IPS-11a (cell line): ENCODE results near the gene RABGAP1.

Source experiments
- H3K4me3 ChIP-seq: one replicate; pipeline ENCODE4 v1.5.1; 2013; ENCODE audit warnings: low read depth, low read length, control low read depth

Gene RABGAP1

GRCh38 chr9:123074628-123075027, 133.8 kb downstream of the RABGAP1 start:
- H3K4me3 ChIP-seq, result no peak overlapping the region

GRCh38 chr9:123080444-123080843, 139.6 kb downstream of the RABGAP1 start:
- H3K4me3 ChIP-seq, result no peak overlapping the region

- H3K4me3 ChIP-seq, result no peak overlapping the region
Observed at GRCh38 chr9:123081824-123082223, 141.0 kb downstream of the RABGAP1 start.

GRCh38 chr9:123083680-123084079, 142.9 kb downstream of the RABGAP1 start:
- no peak overlapping the region for H3K4me3 ChIP-seq

GRCh38 chr9:123084256-123084655, 143.4 kb downstream of the RABGAP1 start:
- no peak overlapping the region for H3K4me3 ChIP-seq

GRCh38 chr9:123085916-123086315, 145.1 kb downstream of the RABGAP1 start:
- H3K4me3 ChIP-seq, result no peak overlapping the region

GRCh38 chr9:123087359-123087888, 146.6 kb downstream of the RABGAP1 start:
- H3K4me3 ChIP-seq, result no peak overlapping the region

GRCh38 chr9:123089040-123089439, 148.2 kb downstream of the RABGAP1 start:
- no peak overlapping the region for H3K4me3 ChIP-seq

GRCh38 chr9:123089790-123090189, 149.0 kb downstream of the RABGAP1 start:
- H3K4me3 ChIP-seq, result no peak overlapping the region

- H3K4me3 ChIP-seq, result no peak overlapping the region
Observed at GRCh38 chr9:123090198-123090896, 149.5 kb downstream of the RABGAP1 start.

GRCh38 chr9:123090956-123091355, 150.1 kb downstream of the RABGAP1 start:
- no peak overlapping the region for H3K4me3 ChIP-seq

- no peak overlapping the region for H3K4me3 ChIP-seq
Observed at GRCh38 chr9:123091459-123091858, 150.6 kb downstream of the RABGAP1 start.

GRCh38 chr9:123093141-123093540, 152.3 kb downstream of the RABGAP1 start:
- no peak overlapping the region for H3K4me3 ChIP-seq

GRCh38 chr9:123096987-123097386, 156.2 kb downstream of the RABGAP1 start:
- H3K4me3 ChIP-seq, result no peak overlapping the region

- no peak overlapping the region for H3K4me3 ChIP-seq
Observed at GRCh38 chr9:123097430-123098095, 156.7 kb downstream of the RABGAP1 start.

GRCh38 chr9:123098096-123098459, 157.3 kb downstream of the RABGAP1 start:
- no peak overlapping the region for H3K4me3 ChIP-seq

- H3K4me3 ChIP-seq, result no peak overlapping the region
Observed at GRCh38 chr9:123099042-123099441, 158.2 kb downstream of the RABGAP1 start.

GRCh38 chr9:123099548-123099947, 158.7 kb downstream of the RABGAP1 start:
- H3K4me3 ChIP-seq, result no peak overlapping the region

GRCh38 chr9:123102375-123103113, 161.7 kb downstream of the RABGAP1 start:
- no peak overlapping the region for H3K4me3 ChIP-seq

- H3K4me3 ChIP-seq, result no peak overlapping the region
Observed at GRCh38 chr9:123104807-123105206, 164.0 kb downstream of the RABGAP1 start.

- no peak overlapping the region for H3K4me3 ChIP-seq
Observed at GRCh38 chr9:123105490-123105889, 164.7 kb downstream of the RABGAP1 start.
